Chondrocyte (in vitro differentiated cells): ENCODE measurements around the gene CENPU. TPM values are rescaled to one million over a fixed set of nuclear protein-coding genes. Genes with fewer than 3 reads are reported as not detected.

Source experiments
- DNase-seq: peaks from one replicate; pipeline ENCODE4 v3.0.0; 2021; ENCODE audit warnings: mixed read lengths, low spot score
- H3K27ac Mint-ChIP-seq: one replicate; pipeline ENCODE4 v1.8.0; 2021; ENCODE audit warnings: mild to moderate bottlenecking, moderate library complexity, mixed read lengths; ENCODE audit not compliant: unreplicated experiment
- H3K27me3 Mint-ChIP-seq: 2 replicates; pipeline ENCODE4 v1.8.0; 2021; ENCODE audit warnings: low read depth, mixed read lengths
- H3K36me3 Mint-ChIP-seq: 2 replicates; pipeline ENCODE4 v1.8.0; 2021; ENCODE audit warnings: low read depth, mixed read lengths
- H3K4me1 Mint-ChIP-seq: 2 replicates; pipeline ENCODE4 v1.8.0; 2021; ENCODE audit warnings: low read depth, mild to moderate bottlenecking, mixed read lengths
- H3K4me3 Mint-ChIP-seq: one replicate; pipeline ENCODE4 v1.8.0; 2021; ENCODE audit warnings: mild to moderate bottlenecking, moderate library complexity, mixed read lengths; ENCODE audit not compliant: unreplicated experiment
- H3K9me3 Mint-ChIP-seq: 2 replicates; pipeline ENCODE4 v1.8.0; 2021; ENCODE audit warnings: low read depth, mixed read lengths
- CTCF ChIP-seq: fragments of 200-600 bp; sonication (generic); IDR thresholded peaks from 2 replicates; pipeline ENCODE4 v1.5.0; 2021; ENCODE audit warnings: antibody characterized with exemption, mild to moderate bottlenecking, moderate library complexity
- total RNA-seq: library from RNA; stranded (reverse); gene quantifications from 3 replicates; pipeline ENCODE4 v1.2.1, GENCODE V29; 2021

The CENPU gene
- total RNA-seq, 1 donor from 2014 or later: 5.7 TPM

- no peak for TF ChIP-seq CTCF
- DNase-seq: no peak
- Mint-ChIP-seq H3K9me3 (no peaks in the 10 kb centered on the region), H3K4me1 (peaks cover 28% of the 10 kb centered on the region), H3K36me3 (no peaks in the 10 kb centered on the region), H3K27me3 (no peaks in the 10 kb centered on the region), H3K27ac (peak overlapping the region; percentile 93), H3K4me3 (peak overlapping the region; percentile 94)
Observed at GRCh38 chr4:184734758-184735157, 862 bp upstream of the CENPU start.

GRCh38 chr4:184732126-184732525, 1.8 kb downstream of the CENPU start:
- H3K4me3 Mint-ChIP-seq: peak overlapping the region; percentile 94
- peaks cover 3% of the 10 kb centered on the region for H3K36me3 Mint-ChIP-seq
- H3K27ac Mint-ChIP-seq: peak overlapping the region; percentile 5
- H3K27me3 Mint-ChIP-seq: no peaks in the 10 kb centered on the region
- DNase-seq: no peak
- peaks cover 39% of the 10 kb centered on the region for H3K4me1 Mint-ChIP-seq
- no peak for TF ChIP-seq CTCF
- H3K9me3 Mint-ChIP-seq: peaks cover 4% of the 10 kb centered on the region

GRCh38 chr4:184731056-184731455, 2.8 kb downstream of the CENPU start:
- Mint-ChIP-seq H3K36me3 (peaks cover 5% of the 10 kb centered on the region), H3K27ac (no peak overlapping the region), H3K9me3 (peaks cover 4% of the 10 kb centered on the region), H3K4me3 (no peak overlapping the region), H3K27me3 (no peaks in the 10 kb centered on the region), H3K4me1 (peaks cover 39% of the 10 kb centered on the region)
- DNase-seq: no peak
- no peak for TF ChIP-seq CTCF

GRCh38 chr4:184729946-184730345, 4.0 kb downstream of the CENPU start:
- no peak for TF ChIP-seq CTCF
- H3K4me1 Mint-ChIP-seq: peaks cover 39% of the 10 kb centered on the region
- H3K27ac Mint-ChIP-seq: no peak overlapping the region
- H3K9me3 Mint-ChIP-seq: peaks cover 4% of the 10 kb centered on the region
- no peak overlapping the region for H3K4me3 Mint-ChIP-seq
- H3K36me3 Mint-ChIP-seq: peaks cover 5% of the 10 kb centered on the region
- no peaks in the 10 kb centered on the region for H3K27me3 Mint-ChIP-seq
- DNase-seq: no peak

- H3K27me3 Mint-ChIP-seq: no peaks in the 10 kb centered on the region
- H3K4me1 Mint-ChIP-seq: peaks cover 33% of the 10 kb centered on the region
- no peak for DNase-seq
- TF ChIP-seq CTCF: no peak
- H3K4me3 Mint-ChIP-seq: no peak overlapping the region
- peaks cover 4% of the 10 kb centered on the region for H3K9me3 Mint-ChIP-seq
- H3K36me3 Mint-ChIP-seq: peaks cover 5% of the 10 kb centered on the region
- no peak overlapping the region for H3K27ac Mint-ChIP-seq
Observed at GRCh38 chr4:184728858-184729257, 5.0 kb downstream of the CENPU start.
